Ishikawa (cell line): Measurements from ENCODE around the gene DIAPH1.

Experiments
- CEBPB ChIP-seq: IDR thresholded peaks from 2 replicates; pipeline ENCODE4 v1.6.1; 2012
- CREB1 ChIP-seq: IDR thresholded peaks from 2 replicates; pipeline ENCODE4 v1.6.1; 2012; ENCODE audit warnings: low read depth
- EGR1 ChIP-seq: IDR thresholded peaks from 2 replicates; pipeline ENCODE4 v1.6.1; 2012
- EP300 ChIP-seq: IDR thresholded peaks from 2 replicates; pipeline ENCODE4 v1.6.1; 2012; ENCODE audit warnings: borderline replicate concordance
- FOXM1 ChIP-seq: IDR thresholded peaks from 2 replicates; pipeline ENCODE4 v1.6.1; 2012; ENCODE audit warnings: low read depth, borderline replicate concordance
- MAX ChIP-seq: IDR thresholded peaks from 2 replicates; pipeline ENCODE4 v1.6.1; 2012
- NFIC ChIP-seq: IDR thresholded peaks from 2 replicates; pipeline ENCODE4 v1.6.1; 2012
- REST ChIP-seq: IDR thresholded peaks from 2 replicates; pipeline ENCODE4 v1.6.1; 2012; ENCODE audit warnings: low read depth, mild to moderate bottlenecking
- TAF1 ChIP-seq: IDR thresholded peaks from 2 replicates; pipeline ENCODE4 v1.6.1; 2012; ENCODE audit warnings: low read depth, mild to moderate bottlenecking
- TCF12 ChIP-seq: IDR thresholded peaks from 2 replicates; pipeline ENCODE4 v1.6.1; 2012; ENCODE audit warnings: low read depth
- TEAD4 ChIP-seq: IDR thresholded peaks from 2 replicates; pipeline ENCODE4 v1.6.1; 2012
- USF1 ChIP-seq: IDR thresholded peaks from 2 replicates; pipeline ENCODE4 v1.6.1; 2012
- YY1 ChIP-seq: IDR thresholded peaks from 2 replicates; pipeline ENCODE4 v1.6.1; 2012; ENCODE audit warnings: low read depth

- TF ChIP-seq REST (no peak), YY1 (no peak), TAF1 (no peak), TCF12 (no peak), EGR1 (no peak), USF1 (no peak), FOXM1 (no peak), MAX (no peak), CREB1 (no peak), EP300 (no peak), TEAD4 (no peak), CEBPB (no peak), NFIC (no peak)
Measured at GRCh38 chr5:141574122-141574510, 44.7 kb downstream of the DIAPH1 start.
